Activated B cell treated with CpG ODN at 0.5 μM for 24 hours (primary cell): ENCODE measurements around the gene KCNQ1. TPM values are rescaled to one million over a fixed set of nuclear protein-coding genes. Genes with fewer than 3 reads are reported as not detected.

ENCODE experiments used
- ATAC-seq: fragments of 200-7000 bp; cut with Tn5 transposase; one replicate; pipeline ENCODE4 v1.10.0; 2021; ENCODE audit warnings: low read depth, mild to moderate bottlenecking, moderate library complexity
- CTCF ChIA-PET: fragments of 350-600 bp; sonication (Branson Sonifier 250); formaldehyde crosslinking; loops from one replicate; lab custom pipeline; 2021; ENCODE audit warnings: antibody characterized with exemption; lab: Charles Lee
- POLR2A ChIA-PET: fragments of 350-600 bp; sonication (Branson Sonifier 250); formaldehyde crosslinking; loops from one replicate; lab custom pipeline; 2021; ENCODE audit warnings: antibody characterized with exemption; lab: Charles Lee
- DNase-seq: peaks from one replicate; pipeline ENCODE4 v3.0.0; 2022
- H3K27ac Mint-ChIP-seq: one replicate; pipeline ENCODE4 v1.8.0; 2020; ENCODE audit warnings: mixed read lengths
- H3K27me3 Mint-ChIP-seq: one replicate; pipeline ENCODE4 v1.8.0; 2021; ENCODE audit warnings: mixed read lengths
- H3K36me3 Mint-ChIP-seq: one replicate; pipeline ENCODE4 v1.8.0; 2021; ENCODE audit warnings: low read depth, mixed read lengths
- H3K4me1 Mint-ChIP-seq: one replicate; pipeline ENCODE4 v1.8.0; 2021; ENCODE audit warnings: mixed read lengths
- H3K4me3 Mint-ChIP-seq: one replicate; pipeline ENCODE4 v1.8.0; 2020; ENCODE audit warnings: mild to moderate bottlenecking, mixed read lengths
- H3K9me3 Mint-ChIP-seq: one replicate; pipeline ENCODE4 v1.8.0; 2020; ENCODE audit warnings: mixed read lengths
- intact Hi-C: fragments of 100-400 bp; cut with micrococcal nuclease; formaldehyde crosslinking; loops from one replicate; pipeline ENCODE4 v1.15.1; 2024
- total RNA-seq: library from RNA; stranded (reverse); gene quantifications from 2 replicates; pipeline ENCODE4 v1.2.3, GENCODE V29; 2022
- TF ChIP-seq, protein P1 (sequence below): fragments of 200-600 bp; IDR thresholded peaks from one replicate; pipeline ENCODE4 v1.8.0; 2022; ENCODE audit warnings: antibody characterized with exemption, mild to moderate bottlenecking

KCNQ1 gene
- total RNA-seq, 1 donor from 2014 or later: 6.5 TPM

DNA sequence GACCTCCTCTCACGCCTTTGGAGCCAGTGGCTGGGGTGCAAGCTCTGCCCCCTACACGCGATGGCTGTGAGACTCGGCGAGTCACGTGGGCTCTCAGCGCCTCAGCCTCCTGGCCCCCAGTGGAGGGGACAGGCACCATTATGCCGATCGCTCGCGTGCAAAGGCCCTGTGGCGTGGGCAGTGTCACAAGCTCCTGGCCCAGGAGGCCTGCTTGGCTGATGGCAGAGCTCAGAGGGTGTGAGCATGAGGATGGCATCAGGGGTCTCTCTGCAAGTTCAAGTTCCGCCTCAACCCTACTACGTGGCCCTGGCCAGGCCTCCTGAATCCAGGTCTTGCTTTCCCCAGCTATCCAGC lies 345.7 kb downstream of the KCNQ1 start:
- DNase-seq: peak; percentile 14
- H3K27me3 Mint-ChIP-seq: no peaks in the 10 kb centered on the region
- no peak overlapping the region for H3K4me3 Mint-ChIP-seq
- TF ChIP-seq, protein P1, sequence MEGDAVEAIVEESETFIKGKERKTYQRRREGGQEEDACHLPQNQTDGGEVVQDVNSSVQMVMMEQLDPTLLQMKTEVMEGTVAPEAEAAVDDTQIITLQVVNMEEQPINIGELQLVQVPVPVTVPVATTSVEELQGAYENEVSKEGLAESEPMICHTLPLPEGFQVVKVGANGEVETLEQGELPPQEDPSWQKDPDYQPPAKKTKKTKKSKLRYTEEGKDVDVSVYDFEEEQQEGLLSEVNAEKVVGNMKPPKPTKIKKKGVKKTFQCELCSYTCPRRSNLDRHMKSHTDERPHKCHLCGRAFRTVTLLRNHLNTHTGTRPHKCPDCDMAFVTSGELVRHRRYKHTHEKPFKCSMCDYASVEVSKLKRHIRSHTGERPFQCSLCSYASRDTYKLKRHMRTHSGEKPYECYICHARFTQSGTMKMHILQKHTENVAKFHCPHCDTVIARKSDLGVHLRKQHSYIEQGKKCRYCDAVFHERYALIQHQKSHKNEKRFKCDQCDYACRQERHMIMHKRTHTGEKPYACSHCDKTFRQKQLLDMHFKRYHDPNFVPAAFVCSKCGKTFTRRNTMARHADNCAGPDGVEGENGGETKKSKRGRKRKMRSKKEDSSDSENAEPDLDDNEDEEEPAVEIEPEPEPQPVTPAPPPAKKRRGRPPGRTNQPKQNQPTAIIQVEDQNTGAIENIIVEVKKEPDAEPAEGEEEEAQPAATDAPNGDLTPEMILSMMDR: no peak
- CTCF ChIA-PET: no interaction called here
- intact Hi-C loops: loop anchor here (5.0 kb wide), 1 partner anchor 97 kb away; the partner anchor contains the start of gene CDKN1C
- ATAC-seq: no peak
- POLR2A ChIA-PET: no interaction called here
- peaks cover 7% of the 10 kb centered on the region for H3K36me3 Mint-ChIP-seq
- H3K27ac Mint-ChIP-seq: no peak overlapping the region
- H3K9me3 Mint-ChIP-seq: peaks cover 4% of the 10 kb centered on the region
- peaks cover 8% of the 10 kb centered on the region for H3K4me1 Mint-ChIP-seq

DNA sequence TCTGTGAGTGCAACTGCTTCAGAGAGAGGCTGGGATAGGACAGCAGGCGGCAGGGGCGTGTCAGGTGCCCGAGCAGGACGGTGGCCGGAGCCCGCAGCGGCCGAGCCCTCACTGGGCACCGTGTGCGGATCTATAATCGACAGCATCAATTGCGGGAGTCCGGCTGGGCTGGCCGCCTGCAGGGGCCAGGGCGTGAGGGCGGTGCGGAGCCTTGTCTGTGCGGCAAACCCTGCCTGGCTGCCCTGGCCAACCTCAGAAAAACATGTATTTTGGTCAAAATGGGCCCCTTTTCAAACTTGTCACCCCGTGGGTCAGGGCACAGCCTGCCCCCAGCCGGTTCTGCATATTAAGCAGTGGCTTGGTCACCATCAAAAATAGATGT lies 346.3 kb downstream of the KCNQ1 start:
- ChIA-PET POLR2A (no interaction called here), CTCF (no interaction called here)
- ATAC-seq: no peak
- peaks cover 2% of the 10 kb centered on the region for H3K27me3 Mint-ChIP-seq
- peak overlapping the region; percentile 28 for H3K4me3 Mint-ChIP-seq
- intact Hi-C loops: loop anchor here (5.0 kb wide), 1 partner anchor 96 kb away; the partner anchor contains the start of gene CDKN1C
- TF ChIP-seq, protein P1: no peak
- H3K4me1 Mint-ChIP-seq: peaks cover 8% of the 10 kb centered on the region
- H3K9me3 Mint-ChIP-seq: peaks cover 3% of the 10 kb centered on the region
- peaks cover 12% of the 10 kb centered on the region for H3K36me3 Mint-ChIP-seq
- DNase-seq: peak; percentile 23
- H3K27ac Mint-ChIP-seq: no peak overlapping the region

DNA sequence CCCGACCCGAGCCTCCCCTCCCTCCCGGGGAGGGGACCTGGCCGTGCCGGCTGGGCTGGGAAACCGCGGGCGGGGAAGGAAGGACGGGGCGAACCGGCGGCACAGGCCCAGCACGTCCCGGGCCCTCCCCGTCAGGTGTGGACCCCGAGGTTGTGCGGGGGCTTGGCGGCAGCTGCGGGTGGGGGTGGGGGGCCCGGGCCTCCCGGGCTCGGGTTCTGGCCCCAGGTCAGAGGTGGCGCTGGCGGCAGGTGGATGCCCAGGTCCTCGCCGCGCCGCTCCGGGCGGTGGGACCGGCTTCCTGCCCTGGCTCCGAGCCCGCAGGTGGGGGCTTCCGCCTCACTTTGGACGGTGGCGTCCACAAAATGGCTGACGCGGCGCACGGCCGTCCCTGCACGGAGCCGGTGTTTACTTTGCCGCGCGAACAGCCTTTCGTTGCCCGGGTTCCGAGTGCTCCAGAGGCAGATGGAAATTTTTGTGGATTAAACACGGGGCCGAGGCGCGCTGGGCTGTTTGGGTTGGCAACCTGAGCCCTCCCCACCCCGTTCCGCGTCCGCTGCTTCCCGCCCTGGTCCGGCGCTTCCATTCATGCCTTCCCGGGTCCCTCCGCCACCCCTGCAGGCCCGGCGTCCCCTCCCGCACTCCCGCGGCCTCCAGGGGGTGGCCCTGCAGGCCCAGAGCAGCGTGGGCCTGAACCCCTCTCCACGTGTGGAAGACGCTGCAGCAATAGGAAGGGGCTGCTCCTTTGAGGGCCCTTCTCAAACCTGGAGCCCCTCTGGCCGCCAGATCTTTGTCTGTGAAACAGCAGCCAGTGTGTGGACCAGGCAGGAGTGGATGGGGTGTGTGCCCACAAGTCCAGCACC lies 346.9 kb downstream of the KCNQ1 start:
- Mint-ChIP-seq H3K4me1 (peaks cover 8% of the 10 kb centered on the region), H3K27ac (peak overlapping the region; percentile 18), H3K36me3 (peaks cover 8% of the 10 kb centered on the region), H3K4me3 (peak overlapping the region; percentile 79), H3K9me3 (no peaks in the 10 kb centered on the region), H3K27me3 (peaks cover 2% of the 10 kb centered on the region)
- intact Hi-C loops: loop anchor here (5.0 kb wide), 1 partner anchor 96 kb away; the partner anchor contains the start of gene CDKN1C
- ChIA-PET CTCF (no interaction called here), POLR2A (no interaction called here)
- TF ChIP-seq, protein P1: no peak
- ATAC-seq: peak; percentile 85
- peak; percentile 31 for DNase-seq

DNA sequence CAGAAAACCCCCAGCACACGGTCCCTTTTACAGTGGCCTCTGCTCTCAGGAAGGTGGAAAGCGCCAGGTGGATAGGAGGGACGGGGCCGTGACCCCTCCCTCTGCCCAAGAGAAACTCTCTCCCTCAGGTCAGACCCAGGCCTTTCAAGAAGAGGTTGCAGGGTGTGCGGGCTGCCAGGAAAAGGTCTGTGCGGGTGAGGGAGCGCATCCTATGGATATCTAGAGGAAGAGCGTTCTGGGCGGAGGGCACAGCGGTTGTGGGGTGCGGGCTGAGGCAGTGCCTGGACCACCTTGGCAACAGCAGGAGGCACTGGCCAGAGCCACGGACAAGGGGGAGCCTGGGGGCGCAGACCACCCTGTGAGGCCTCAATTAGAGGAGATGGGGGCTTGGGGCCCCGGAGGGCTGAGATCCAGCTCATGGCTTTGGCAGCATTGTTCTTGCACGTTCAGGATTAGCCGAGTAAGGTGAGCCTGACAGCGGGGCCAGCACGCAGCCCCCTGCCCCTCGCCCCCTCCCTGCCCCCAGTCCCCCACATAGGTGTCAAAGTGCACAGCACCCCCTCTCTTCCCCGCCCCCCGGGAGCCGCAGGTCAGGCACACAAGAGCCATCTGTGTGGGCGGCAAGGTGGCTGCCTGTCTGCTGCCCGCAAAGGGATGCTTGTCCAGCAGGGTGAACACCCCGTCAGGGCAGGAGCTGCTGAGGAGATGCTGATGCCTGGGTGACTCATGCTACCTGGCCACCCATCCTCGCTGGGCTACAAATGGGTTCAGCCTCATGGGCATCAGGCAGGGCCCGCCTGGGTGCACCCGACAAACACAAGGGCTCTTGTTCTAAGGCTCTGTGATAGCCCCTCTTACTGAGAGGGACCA lies 347.8 kb downstream of the KCNQ1 start:
- Mint-ChIP-seq H3K4me1 (peaks cover 8% of the 10 kb centered on the region), H3K9me3 (no peaks in the 10 kb centered on the region), H3K36me3 (peaks cover 8% of the 10 kb centered on the region), H3K27me3 (peaks cover 2% of the 10 kb centered on the region), H3K27ac (no peak overlapping the region), H3K4me3 (peak overlapping the region; percentile 79)
- DNase-seq (peak; percentile 14), ATAC-seq (no peak)
- CTCF ChIA-PET: no interaction called here
- intact Hi-C loops: loop anchor here (5.0 kb wide), 1 partner anchor 95 kb away; the partner anchor contains the start of gene CDKN1C
- TF ChIP-seq, protein P1: no peak
- POLR2A ChIA-PET: no interaction called here

DNA sequence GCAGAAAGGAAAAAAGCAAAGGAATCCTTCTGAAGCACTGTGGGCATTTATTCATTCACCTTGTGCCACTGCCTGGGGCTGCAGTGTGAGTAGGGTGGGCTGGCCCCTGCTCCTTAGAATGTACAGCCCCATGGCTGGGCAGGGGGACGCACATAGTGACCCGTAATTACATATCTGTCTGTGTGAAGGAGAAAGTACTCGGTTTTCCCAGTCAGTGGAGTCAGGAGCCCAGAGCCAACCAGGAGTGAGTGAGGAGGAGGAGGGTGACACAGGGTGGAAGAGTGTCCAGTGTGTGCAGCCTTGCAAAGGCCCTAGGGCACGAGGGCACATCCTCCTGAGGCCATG lies 348.9 kb downstream of the KCNQ1 start:
- ATAC-seq (no peak), DNase-seq (peak; percentile 11)
- TF ChIP-seq, protein P1: no peak
- ChIA-PET CTCF (no interaction called here), POLR2A (no interaction called here)
- peaks cover 2% of the 10 kb centered on the region for H3K27me3 Mint-ChIP-seq
- no peaks in the 10 kb centered on the region for H3K9me3 Mint-ChIP-seq
- no peak overlapping the region for H3K4me3 Mint-ChIP-seq
- intact Hi-C loops: loop anchor here (5.0 kb wide), 1 partner anchor 94 kb away; the partner anchor contains the start of gene CDKN1C
- H3K36me3 Mint-ChIP-seq: peaks cover 10% of the 10 kb centered on the region
- no peak overlapping the region for H3K27ac Mint-ChIP-seq
- peaks cover 8% of the 10 kb centered on the region for H3K4me1 Mint-ChIP-seq
